Mesothelial cell of epicardium (in vitro differentiated cells): Measurements from ENCODE around the gene SLC49A3. TPM values are rescaled to one million over a fixed set of nuclear protein-coding genes. Genes with fewer than 3 reads are reported as not detected.

Experiments used
- DNase-seq, 2 experiments: peaks; one replicate each; pipeline ENCODE4 v3.0.0; 2021; ENCODE audit warnings: low spot score in 2 of 2; ENCODE audit not compliant: unreplicated experiment in 2 of 2
- H3K27ac Mint-ChIP-seq: 2 replicates; pipeline ENCODE4 v1.8.0; 2021; ENCODE audit warnings: mixed read lengths
- H3K27me3 Mint-ChIP-seq: 2 replicates; pipeline ENCODE4 v1.8.0; 2021; ENCODE audit warnings: low read depth, mixed read lengths
- H3K36me3 Mint-ChIP-seq: 2 replicates; pipeline ENCODE4 v1.8.0; 2021; ENCODE audit warnings: mixed read lengths
- H3K4me1 Mint-ChIP-seq: 2 replicates; pipeline ENCODE4 v1.8.0; 2021; ENCODE audit warnings: mixed read lengths
- H3K4me3 Mint-ChIP-seq: 2 replicates; pipeline ENCODE4 v1.8.0; 2021; ENCODE audit warnings: mild to moderate bottlenecking, moderate library complexity, mixed read lengths
- H3K9me3 Mint-ChIP-seq: 2 replicates; pipeline ENCODE4 v1.8.0; 2021; ENCODE audit warnings: mixed read lengths
- CTCF ChIP-seq: fragments of 200-600 bp; sonication (generic); IDR thresholded peaks from one replicate; pipeline ENCODE4 v1.5.0; 2021; ENCODE audit warnings: antibody characterized with exemption; ENCODE audit not compliant: unreplicated experiment
- total RNA-seq: library from RNA; stranded (reverse); gene quantifications from 3 replicates; pipeline ENCODE4 v1.2.1, GENCODE V29; 2021

The SLC49A3 gene
- total RNA-seq, 1 donor from 2014 or later = 13.4 TPM

- TF ChIP-seq CTCF = no peak
- H3K36me3 Mint-ChIP-seq = no peaks in the 10 kb centered on the region
- H3K4me3 Mint-ChIP-seq = no peak overlapping the region
- H3K27ac Mint-ChIP-seq = no peak overlapping the region
- no peaks in the 10 kb centered on the region for H3K27me3 Mint-ChIP-seq
- peaks cover 12% of the 10 kb centered on the region for H3K4me1 Mint-ChIP-seq
- no peak for DNase-seq
- H3K9me3 Mint-ChIP-seq = no peaks in the 10 kb centered on the region
Measured at GRCh38 chr4:684623-685327, 4.2 kb downstream of the SLC49A3 start.

- H3K4me1 Mint-ChIP-seq = peaks cover 7% of the 10 kb centered on the region
- H3K36me3 Mint-ChIP-seq = no peaks in the 10 kb centered on the region
- peak; percentile 58 for TF ChIP-seq CTCF
- H3K27ac Mint-ChIP-seq = no peak overlapping the region
- no peaks in the 10 kb centered on the region for H3K27me3 Mint-ChIP-seq
- DNase-seq = peak in 1 of 2 experiments; percentile 36
- no peak overlapping the region for H3K4me3 Mint-ChIP-seq
- H3K9me3 Mint-ChIP-seq = no peaks in the 10 kb centered on the region
Measured at GRCh38 chr4:683982-684622, 4.8 kb downstream of the SLC49A3 start.

- TF ChIP-seq CTCF = no peak
- Mint-ChIP-seq H3K4me3 (no peak overlapping the region), H3K9me3 (no peaks in the 10 kb centered on the region), H3K36me3 (no peaks in the 10 kb centered on the region), H3K27me3 (no peaks in the 10 kb centered on the region), H3K4me1 (peaks cover 7% of the 10 kb centered on the region), H3K27ac (no peak overlapping the region)
- no peak for DNase-seq
Measured at GRCh38 chr4:683247-683897, 5.6 kb downstream of the SLC49A3 start.

GRCh38 chr4:682490-683172 lies 6.3 kb downstream of the SLC49A3 start:
- no peak for TF ChIP-seq CTCF
- Mint-ChIP-seq H3K4me1 (peaks cover 3% of the 10 kb centered on the region), H3K27me3 (no peaks in the 10 kb centered on the region), H3K9me3 (no peaks in the 10 kb centered on the region), H3K27ac (no peak overlapping the region), H3K4me3 (peak overlapping the region; percentile 34), H3K36me3 (no peaks in the 10 kb centered on the region)
- no peak for DNase-seq

- peak in 1 of 2 experiments; percentile 38 for DNase-seq
- H3K27ac Mint-ChIP-seq = no peak overlapping the region
- peaks cover 2% of the 10 kb centered on the region for H3K4me1 Mint-ChIP-seq
- no peaks in the 10 kb centered on the region for H3K9me3 Mint-ChIP-seq
- H3K4me3 Mint-ChIP-seq = peak overlapping the region; percentile 34
- no peak for TF ChIP-seq CTCF
- H3K36me3 Mint-ChIP-seq = no peaks in the 10 kb centered on the region
- H3K27me3 Mint-ChIP-seq = no peaks in the 10 kb centered on the region
Measured at GRCh38 chr4:681736-682451, 7.1 kb downstream of the SLC49A3 start.
